GM18502 (cell line): ENCODE data around the gene AP4M1.
"Not testable (repeated sequence)": the region's sequence is repeated elsewhere in the genome, so short reads cannot be mapped to it uniquely, and the experiment has no call there.

Source experiments
- ATAC-seq: cut with Tn5 transposase; IDR thresholded peaks from one replicate; pipeline ENCODE4 v1.9.1; 2021; ENCODE audit warnings: mild to moderate bottlenecking; ENCODE audit not compliant: unreplicated experiment, poor library complexity

The AP4M1 gene

DNA sequence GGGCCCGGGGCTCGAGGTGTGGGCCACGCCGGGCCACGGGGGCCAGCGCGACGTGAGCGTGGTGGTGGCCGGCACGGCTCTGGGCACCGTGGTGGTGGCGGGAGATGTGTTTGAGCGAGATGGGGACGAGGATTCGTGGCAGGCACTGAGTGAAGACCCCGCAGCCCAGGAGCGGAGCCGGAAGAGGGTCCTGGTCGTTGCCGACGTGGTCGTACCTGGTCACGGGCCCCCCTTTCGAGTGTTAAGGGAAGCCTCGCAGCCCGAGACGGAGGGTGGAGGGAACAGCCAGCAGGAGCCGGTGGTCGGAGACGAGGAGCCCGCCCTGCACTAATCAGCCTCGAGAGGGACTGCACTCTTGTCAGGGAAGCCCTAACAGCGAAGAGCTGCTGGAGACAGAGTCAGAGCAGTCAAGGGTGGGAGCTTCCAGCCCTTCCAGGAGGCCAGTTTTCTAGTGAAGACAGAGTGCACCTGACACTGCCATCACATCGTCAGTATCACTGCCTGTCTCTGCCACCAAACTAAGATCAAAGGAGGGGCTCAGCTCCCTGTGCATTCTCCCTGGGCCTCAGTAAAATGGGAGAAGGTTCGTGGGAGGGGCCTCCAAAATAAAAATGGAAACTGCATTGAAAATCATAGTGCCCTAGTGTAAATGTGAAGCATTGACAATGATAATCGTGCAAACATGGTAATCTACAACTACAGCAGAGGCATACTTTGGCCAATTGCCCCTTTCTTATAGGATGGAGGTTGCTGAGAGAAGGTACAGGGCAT is 26.6 kb downstream of the AP4M1 start:
- peak; percentile 8 for ATAC-seq

DNA sequence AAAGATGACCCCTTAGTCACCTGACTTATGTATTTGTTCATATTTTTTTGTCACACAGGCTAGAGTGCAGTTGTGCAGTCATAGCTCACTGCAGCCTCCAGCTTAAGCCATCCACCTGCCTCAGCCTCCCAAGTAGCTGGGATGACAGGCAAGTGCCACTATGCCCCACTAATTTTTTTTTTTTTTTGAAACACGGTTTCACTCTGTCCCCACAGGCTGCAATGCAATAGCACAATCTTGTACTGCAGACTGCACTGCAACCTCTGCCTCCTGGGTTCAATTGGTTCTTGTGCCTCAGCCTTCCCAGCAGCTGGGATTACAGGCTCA is 27.2 kb downstream of the AP4M1 start:
- no peak for ATAC-seq

DNA sequence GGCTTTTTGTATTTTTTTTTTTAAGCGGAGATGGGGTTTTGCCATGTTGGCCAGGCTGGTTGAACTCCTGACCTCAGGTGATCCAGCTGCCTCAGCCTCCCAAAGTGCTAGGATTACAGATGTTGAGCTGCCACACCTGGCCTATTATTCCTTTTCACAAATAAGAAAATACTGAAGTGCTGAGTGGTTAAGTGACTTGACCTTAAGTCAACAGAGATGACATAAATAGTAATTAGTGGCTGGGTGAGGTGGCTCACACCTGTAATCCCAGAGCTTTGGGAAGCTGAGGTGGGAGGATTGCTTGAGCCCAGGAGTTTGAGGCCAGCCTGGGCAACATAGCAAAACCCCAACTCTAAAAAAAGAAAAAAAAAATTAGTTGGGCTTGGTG is 28.8 kb downstream of the AP4M1 start:
- ATAC-seq, result not testable (repeated sequence)

DNA sequence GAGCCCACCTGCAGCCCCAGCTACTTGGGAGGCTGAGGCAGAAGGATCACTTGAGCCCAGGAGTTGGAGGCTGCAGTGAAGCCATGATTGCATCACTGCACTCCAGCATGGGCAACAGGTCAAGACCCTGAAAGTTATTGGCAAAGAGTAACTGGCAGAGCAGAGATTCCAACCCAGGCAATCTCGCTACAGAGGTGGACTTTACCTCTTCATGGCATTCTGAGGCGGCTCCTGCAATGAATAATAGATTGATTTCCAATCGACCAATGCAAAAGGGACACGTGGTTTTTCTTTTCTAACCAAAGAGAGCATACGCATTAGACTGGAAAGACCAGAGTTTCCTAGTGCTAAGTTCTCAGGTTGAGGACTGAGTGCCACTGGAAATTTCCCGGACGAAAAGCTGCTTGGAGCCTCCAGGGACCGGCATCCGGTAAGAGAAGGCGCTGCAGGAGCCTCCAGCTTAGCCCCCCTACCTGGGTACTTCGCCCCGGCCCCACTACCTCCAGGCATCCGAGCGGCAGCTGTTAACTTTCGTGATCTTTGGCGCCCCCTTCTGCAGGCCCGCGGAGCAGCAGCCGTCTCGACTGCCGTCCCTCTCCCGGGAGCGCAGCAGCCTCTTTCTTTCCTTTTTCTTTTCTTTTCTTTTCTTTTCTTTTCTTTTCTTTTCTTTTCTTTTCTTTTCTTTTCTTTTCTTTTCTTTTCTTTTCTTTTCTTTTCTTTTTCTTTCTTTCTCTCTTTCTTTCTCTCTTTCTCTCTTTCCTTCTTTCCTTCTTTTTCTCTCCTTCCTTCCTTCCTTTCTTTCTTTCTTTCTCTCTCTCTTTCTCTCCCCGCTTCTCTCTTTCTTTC is 29.4 kb downstream of the AP4M1 start:
- ATAC-seq, result no peak

DNA sequence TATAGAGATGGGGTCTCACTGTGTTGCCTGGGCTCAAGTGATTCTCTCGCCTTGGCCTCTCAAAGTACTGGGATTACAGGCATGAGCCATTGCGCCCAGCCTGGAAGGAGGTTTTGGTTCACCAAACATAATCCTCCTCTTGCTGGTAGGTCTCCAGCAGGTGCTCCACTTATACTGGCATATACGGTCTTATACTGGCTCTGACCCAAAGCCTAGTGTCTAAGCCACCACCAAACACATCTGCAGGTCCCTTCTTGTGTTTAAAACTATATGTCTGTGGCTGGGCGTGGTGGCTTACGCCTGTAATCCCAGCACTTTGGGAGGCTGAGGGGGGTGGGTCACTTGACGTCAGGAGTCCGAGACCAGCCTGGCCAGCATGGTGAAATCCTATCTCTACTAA is 30.7 kb downstream of the AP4M1 start:
- no peak for ATAC-seq

DNA sequence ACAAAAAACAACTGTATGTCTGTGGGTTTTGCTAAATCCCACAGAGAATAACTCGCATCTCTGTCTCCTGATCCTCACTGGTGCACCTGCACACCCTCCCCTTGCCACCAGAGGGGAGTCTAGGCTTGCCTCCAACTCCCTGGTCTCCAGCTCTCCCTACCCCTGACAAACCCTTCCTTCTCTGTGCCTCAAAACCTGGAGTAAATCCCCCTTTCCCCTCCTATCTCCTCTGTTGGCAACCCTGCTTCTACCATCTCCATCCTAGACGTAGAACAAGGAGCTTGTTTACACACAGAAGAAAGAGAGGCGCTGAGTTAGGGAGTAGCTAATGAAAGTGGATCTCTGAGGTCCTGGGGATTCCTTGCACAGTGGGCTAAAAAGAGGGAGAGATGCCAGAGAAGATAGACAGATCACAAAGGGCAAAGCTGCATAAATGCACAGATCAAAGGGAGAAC is 31.3 kb downstream of the AP4M1 start:
- peak; percentile 61 for ATAC-seq

DNA sequence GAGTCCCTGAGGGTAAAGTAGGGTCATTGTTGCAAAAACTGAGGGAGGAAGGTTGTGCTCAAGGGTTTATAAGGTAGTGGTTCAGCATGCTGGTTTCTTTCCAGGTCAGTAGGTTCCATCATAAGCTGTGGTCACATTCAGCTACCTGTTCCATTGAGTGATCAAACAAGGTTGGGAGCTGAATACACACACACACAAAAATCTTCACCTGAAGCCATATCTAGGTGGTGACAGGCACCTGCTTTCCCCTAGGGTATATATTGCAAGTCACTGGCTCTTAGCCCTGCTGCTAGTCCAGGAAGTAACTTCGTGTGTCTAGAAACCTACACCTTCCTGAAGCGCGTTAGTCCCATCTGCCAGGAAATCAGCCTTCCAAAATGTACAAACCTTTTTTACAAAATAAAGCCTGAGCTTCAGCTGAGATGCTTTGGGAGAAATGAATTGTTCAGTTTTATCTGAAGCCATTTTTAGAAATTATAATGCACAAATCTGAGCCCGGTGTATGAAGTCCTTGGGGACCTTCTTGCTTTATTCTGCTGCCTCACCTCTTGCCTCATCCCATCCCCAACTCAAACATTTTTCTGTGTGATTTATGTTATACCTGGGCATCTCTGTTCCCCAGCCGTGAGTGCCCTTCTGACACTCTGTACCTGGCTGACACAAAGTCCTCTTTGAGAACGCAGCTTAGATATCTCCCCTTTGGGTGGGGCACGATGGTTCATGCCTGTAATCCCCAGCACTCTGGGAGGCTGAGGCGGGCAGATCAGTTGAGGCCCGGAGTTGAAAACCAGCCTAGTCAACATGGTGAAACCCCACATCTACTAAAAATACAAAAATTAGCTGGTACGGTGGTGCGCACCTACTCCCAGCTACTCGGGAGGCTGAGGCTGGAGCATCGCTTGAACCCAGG is 36.7 kb downstream of the AP4M1 start:
- ATAC-seq, result no peak

DNA sequence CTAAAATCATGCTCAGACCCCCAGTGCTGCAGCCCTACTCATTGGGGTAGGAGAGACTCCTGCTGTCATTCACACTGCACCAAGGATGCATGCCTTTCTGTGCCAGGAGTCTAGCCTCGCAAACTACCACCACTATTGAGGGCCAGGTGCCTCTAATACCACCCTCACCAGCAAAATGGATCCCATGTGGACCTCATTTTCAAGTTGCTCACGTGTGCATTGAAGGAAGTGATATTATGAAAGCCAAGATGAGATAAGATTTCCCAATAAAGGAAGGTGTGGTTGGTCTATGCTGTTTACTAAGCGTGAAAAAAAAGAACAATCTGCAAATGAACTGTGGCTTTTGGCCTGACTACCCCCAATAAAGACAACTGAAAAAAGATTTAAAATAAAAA is 40.1 kb downstream of the AP4M1 start:
- no peak for ATAC-seq

DNA sequence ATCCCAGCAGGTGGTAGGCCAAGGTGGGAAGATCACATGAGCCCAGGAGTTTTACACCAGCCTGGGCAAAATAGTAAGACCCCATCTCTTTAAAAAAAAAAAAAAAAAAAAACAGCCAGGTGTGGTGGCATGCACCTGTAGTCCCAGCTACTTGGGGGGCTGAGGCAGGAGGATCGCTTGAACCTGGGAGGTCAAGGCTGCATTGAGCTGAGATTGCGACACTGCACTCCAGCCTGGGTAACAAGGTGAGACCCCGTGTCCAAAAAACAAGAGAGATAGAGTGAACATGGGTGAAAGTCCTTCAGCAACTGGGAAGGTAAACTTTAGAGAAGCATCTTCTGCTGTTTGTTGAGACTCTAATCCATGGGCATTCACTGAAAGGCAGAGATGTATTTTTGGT is 41.0 kb downstream of the AP4M1 start:
- no peak for ATAC-seq

DNA sequence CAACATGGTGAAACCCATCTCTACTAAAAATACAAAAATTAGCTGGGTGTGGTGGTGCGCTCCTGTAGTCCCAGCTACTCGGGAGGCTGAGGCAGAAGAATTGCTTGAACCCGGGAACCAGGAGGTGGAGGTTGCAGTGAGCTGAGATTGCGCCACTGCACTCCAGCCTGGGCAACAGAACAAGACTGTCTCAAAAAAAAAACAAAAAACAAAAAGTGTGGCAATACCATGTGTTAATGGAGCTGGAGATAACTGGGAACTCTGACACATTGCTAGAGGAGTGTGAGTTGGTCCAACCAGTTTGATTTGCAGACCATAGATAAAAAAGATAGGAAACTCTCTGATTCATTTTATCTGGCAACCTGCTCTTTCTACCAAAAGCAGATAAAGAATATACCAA is 44.9 kb downstream of the AP4M1 start:
- not testable (repeated sequence) for ATAC-seq

DNA sequence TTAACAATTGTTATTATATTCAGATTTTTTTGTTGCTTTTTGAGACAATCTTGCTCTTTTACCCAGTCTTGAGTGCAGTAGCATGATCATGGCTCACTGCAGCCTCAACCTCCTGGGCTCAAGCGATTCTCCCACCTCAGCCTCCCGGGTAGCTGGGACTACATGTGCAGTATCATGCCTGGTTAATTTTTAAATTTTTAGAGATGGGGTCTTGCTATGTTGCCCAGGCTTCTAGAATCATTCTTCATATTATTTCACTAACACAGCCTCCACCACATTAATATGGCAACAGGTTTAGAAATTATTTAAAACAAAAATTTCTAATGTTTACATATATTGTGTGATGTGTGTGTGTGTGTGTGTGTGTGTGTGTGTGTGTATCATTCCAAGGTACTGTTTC is 45.8 kb downstream of the AP4M1 start:
- ATAC-seq, result no peak

DNA sequence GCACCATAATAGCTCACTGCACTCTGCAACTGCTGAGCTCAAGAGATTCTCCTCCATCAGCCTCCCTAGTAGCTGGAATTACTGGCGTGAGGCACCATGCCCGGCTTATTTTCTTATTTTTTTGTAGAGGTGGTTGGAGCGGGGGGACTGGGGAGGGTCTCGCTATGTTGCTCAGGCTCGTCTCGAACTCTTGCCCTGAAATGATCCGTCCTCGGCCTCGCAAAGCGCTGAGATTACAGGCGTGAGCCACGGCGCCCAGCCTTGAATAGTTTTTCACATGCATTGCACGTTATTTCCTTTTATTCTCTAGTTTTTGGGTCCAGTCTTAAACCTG is 46.7 kb downstream of the AP4M1 start:
- ATAC-seq, result no peak

DNA sequence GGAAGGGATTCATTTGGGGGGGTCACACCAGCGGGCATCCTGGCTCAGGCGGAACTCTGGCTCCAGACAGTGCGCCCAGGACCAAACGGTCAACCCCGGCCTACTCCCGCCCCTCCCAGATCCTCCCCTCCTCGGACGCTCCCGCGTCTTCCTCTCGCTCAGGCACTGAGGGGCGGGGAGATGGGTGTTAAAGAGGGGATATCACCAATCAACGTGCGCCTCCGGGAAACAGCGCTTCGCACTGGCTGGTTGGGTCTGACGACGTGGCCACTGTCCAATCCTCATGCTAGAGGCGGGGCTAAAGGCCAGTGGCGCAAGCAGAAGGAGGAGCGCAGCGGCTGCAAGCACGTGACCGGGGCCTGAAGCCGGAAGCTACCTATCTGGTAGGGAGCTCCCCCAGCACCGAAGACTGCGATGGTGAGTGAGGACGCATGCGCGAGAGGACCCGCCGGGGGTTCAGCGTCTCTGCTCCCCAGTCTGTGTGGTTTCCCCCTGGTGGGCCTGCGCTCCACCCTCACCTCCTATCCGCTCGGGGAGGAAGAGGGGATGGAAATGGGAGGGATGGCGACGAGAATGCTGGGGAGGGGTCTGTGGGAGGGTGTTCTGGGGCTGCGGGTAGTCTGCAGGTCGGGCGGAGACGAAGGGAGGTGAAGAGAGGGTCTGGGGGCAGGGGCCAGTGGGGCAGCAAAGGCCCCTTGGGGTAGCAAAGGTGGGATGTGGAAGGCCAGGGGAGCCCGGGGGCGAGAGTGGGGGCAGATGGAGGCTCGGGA is 47.3 kb downstream of the AP4M1 start, which contains the start of gene LAMTOR4:
LAMTOR4 (plus strand) TSS at position 360 of the 770 bp plus-strand sequence; CDS start at position 415, 55 bp downstream.
- peak; percentile 94 for ATAC-seq

DNA sequence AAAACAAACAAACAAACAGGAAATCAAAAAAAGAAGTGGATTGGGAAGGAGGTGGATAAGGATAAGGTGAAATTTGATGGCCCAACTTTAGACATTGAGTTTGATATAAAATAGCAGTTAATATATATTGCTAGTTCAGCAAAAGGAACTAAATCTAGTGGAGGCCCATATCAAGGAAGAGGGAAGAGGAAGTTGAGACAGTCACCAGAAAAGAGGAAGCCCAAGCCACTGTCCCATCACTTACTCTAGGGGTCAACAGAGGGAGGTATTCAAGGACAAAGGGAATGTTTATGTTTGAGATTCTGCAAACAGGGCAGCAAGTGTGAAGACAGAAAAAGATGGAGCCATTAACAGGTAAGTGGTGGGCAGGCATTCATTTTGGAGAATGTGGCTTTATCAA is 51.0 kb downstream of the AP4M1 start:
- ATAC-seq, result no peak

DNA sequence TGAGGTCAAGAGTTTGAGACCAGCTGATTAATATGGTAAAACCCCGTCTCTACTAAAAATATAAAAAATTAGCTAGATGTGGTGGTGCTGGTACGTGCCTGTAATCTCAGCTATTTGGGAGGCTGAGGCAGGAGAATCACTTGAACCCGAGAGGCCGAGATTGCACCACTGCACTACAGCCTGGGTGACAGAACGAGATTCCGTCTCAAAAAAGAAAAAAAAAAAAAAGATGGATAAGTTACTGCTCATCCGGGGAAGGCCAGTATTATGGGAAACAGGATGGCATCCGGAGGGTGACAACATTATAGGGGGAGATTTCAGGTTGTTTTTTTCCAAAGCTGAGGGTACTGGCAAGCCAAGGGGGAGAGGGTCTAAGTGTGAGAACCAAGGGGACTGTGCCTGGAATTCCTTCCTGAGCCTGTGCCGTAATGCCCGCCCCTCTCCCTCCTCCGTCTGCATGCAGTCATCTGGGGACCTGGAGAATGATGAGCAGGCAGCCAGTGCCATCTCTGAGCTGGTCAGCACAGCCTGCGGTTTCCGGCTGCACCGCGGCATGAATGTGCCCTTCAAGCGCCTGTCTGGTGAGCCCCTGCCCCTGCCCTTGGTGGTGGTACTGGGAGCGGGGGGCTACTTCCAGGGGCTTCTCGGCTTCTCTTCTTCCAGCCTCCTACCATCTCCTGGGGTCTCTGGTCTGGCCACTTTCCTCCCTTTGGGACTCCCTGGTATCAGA is 51.7 kb downstream of the AP4M1 start:
- ATAC-seq, result no peak

DNA sequence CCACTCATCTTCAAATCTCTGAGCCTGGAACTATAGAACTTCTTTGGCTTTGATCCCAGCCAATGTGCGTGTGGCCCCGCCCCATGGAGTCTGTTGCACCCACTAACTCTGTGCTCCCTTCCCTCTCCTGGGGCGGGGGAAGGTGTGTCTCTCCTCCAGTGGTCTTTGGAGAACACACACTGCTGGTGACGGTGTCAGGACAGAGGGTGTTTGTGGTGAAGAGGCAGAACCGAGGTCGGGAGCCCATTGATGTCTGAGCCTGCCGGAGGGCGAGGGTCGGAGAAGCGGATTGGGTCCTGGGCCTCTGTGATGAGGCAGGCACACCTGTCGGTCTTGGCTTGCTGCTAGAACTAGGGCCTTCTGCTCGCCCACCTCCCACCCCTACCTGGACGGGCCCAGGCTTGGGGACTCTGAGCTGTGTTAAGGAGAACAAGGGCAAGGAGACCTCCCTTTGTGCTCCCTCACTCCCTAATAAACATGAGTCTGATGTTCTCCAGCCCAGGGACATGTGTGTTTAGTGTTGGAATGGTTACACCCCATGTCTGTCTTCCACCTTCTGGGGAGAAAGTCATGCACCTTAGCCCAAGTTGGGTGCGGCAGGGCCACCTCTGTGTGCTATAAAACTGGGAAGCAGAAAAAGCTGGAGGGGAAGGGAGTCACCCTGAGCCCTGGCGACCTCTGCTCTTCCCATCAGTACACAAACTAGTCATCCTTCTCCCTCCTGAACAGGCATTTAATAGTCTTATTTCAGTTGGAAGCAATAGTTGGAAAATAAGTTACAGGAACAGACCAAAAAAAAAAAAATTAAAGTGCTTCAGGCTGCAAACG is 52.5 kb downstream of the AP4M1 start:
- ATAC-seq, result no peak

DNA sequence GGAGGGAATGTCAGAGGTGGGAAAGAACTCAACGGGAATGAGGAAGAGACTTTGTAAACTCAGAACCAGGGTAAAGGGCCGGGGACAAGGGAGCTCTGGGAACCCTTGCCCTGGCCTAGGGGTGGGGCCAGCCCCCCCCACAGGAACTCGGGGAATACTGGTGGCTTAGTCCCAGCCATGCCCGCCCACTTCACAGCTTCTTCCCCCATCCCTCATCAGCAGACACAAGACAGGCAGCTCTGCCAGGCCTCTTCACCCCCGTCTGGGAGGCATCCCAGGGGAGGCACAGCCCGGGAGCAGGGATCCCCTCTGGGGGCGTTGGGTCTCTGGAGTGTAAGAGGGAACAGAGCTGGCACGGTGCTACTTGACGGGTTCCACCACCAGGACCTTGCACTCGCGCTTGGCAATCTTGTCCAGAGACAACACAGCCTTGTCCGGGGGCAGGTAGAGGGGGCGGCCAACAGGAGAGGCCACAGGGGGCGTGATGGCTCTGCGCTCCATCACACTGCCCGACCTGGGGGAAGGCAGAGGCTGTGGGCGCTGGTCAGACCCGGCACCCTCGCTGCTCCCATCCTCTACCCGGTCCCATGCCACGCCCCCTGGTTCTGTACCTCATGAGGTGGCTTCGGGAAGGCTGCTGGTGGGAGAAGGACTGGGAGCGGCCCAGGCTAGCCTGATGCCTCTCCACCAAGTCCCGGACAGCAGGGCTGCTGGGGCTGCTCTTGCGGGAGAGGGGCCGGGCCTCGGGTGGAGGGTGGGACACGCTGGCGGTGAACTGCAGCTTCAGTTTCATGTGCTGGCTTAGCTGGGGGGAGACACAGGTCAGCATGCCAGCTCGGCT is 53.4 kb downstream of the AP4M1 start:
- no peak for ATAC-seq
